ENCODE data around the gene RECK. TPM values are rescaled to one million over a fixed set of nuclear protein-coding genes. Genes with fewer than 3 reads are reported as not detected.
"Not testable (repeated sequence)": the region's sequence is repeated elsewhere in the genome, so short reads cannot be mapped to it uniquely, and the experiment has no call there.

RECK gene
- total RNA-seq, 2 donors from 2014 or later, result 20.1 to 30.3 TPM

- intact Hi-C loops (cut with DNase I), result no loop called here
- no peak for DNase-seq (ENCODE audit: low spot score)
Measured at GRCh38 chr9:36126016-36126730, 89.5 kb downstream of the RECK start.

- no peak for DNase-seq (ENCODE audit: low spot score)
- intact Hi-C loops (cut with DNase I), result no loop called here
Measured at GRCh38 chr9:36127652-36128244, 91.0 kb downstream of the RECK start.

- no peak for DNase-seq (ENCODE audit: low spot score)
- intact Hi-C loops (cut with DNase I), result no loop called here
Measured at GRCh38 chr9:36128349-36128748, 91.6 kb downstream of the RECK start.

- no peak for DNase-seq (ENCODE audit: low spot score)
- intact Hi-C loops (cut with DNase I), result no loop called here
Measured at GRCh38 chr9:36129139-36129538, 92.4 kb downstream of the RECK start.

- DNase-seq (ENCODE audit: low spot score); intact Hi-C loops (cut with DNase I): not testable (repeated sequence)
Measured at GRCh38 chr9:36131666-36132065, 95.0 kb downstream of the RECK start.

- intact Hi-C loops (cut with DNase I), result no loop called here
- no peak for DNase-seq (ENCODE audit: low spot score)
Measured at GRCh38 chr9:36132086-36132485, 95.4 kb downstream of the RECK start.

- no peak for DNase-seq (ENCODE audit: low spot score)
- intact Hi-C loops (cut with DNase I), result no loop called here
Measured at GRCh38 chr9:36134761-36135505, 98.2 kb downstream of the RECK start.

- intact Hi-C loops (cut with DNase I), result no loop called here
- DNase-seq (ENCODE audit: low spot score), result peak; percentile 88
Measured at GRCh38 chr9:36135741-36136271, 99.1 kb downstream of the RECK start.

- DNase-seq (ENCODE audit: low spot score), result peak; percentile 94
- intact Hi-C loops (cut with DNase I), result no loop called here
Measured at GRCh38 chr9:36136272-36136893, 99.7 kb downstream of the RECK start, which contains the start of gene GLIPR2. TSS of gene GLIPR2 (plus strand) at chr9:36136733. CDS start at chr9:36136779, 46 bp downstream.

- peak; percentile 83 for DNase-seq (ENCODE audit: low spot score)
- intact Hi-C loops (cut with DNase I), result no loop called here
Measured at GRCh38 chr9:36136894-36137391, 100.2 kb downstream of the RECK start.

- peak; percentile 84 for DNase-seq (ENCODE audit: low spot score)
- intact Hi-C loops (cut with DNase I), result no loop called here
Measured at GRCh38 chr9:36137392-36138004, 100.8 kb downstream of the RECK start.

GRCh38 chr9:36138496-36138895, 101.8 kb downstream of the RECK start:
- intact Hi-C loops (cut with DNase I), result no loop called here
- peak; percentile 45 for DNase-seq (ENCODE audit: low spot score)

- intact Hi-C loops (cut with DNase I), result no loop called here
- peak; percentile 53 for DNase-seq (ENCODE audit: low spot score)
Measured at GRCh38 chr9:36138901-36139300, 102.2 kb downstream of the RECK start.

GRCh38 chr9:36140086-36141084, 103.7 kb downstream of the RECK start:
- peak; percentile 59 for DNase-seq (ENCODE audit: low spot score)
- intact Hi-C loops (cut with DNase I), result loop anchor here in 1 of 2 donors (1.0 kb wide), 1 partner anchor 50 kb away; the partner anchor contains the start of gene CLTA

GRCh38 chr9:36141288-36141687, 104.6 kb downstream of the RECK start:
- peak; percentile 82 for DNase-seq (ENCODE audit: low spot score)
- intact Hi-C loops (cut with DNase I), result loop anchor here in 1 of 2 donors (1.0 kb wide), 1 partner anchor 49 kb away; the partner anchor contains the start of gene CLTA

GRCh38 chr9:36141761-36142160, 105.0 kb downstream of the RECK start:
- DNase-seq (ENCODE audit: low spot score), result peak; percentile 53
- intact Hi-C loops (cut with DNase I), result loop anchor here in 1 of 2 donors (1.0 kb wide), 1 partner anchor 49 kb away; the partner anchor contains the start of gene CLTA

- peak; percentile 61 for DNase-seq (ENCODE audit: low spot score)
- intact Hi-C loops (cut with DNase I), result no loop called here
Measured at GRCh38 chr9:36142510-36143244, 106.0 kb downstream of the RECK start.

Measured in posterior vena cava (tissue), 2 donors.